GM18499 (cell line): Measurements from ENCODE around the gene OR14A16.

Experiments
- ATAC-seq: cut with Tn5 transposase; IDR thresholded peaks from one replicate; pipeline ENCODE4 v1.9.1; 2021; ENCODE audit warnings: moderate number of reproducible peaks; ENCODE audit not compliant: insufficient read depth, unreplicated experiment

OR14A16 gene

DNA sequence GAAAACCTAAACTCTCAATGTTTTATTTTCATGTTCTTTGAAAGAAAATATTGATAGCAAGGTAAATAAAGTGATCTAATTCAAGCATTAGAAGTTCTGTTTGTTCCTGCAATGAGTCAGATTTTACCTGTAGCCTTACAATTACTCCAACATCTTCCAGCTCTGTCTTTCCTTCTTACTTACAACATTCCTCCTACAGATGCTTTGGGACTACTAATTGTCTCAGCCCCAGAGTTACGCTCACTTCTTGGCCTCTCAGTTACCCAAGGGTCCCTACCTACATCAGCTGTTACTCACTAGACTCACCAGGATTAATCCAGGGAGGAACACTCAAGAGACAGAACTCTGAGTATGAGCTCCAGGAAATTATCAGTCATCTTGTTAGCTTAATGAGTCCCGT lies 26.4 kb downstream of the OR14A16 start:
- ATAC-seq, result no peak

DNA sequence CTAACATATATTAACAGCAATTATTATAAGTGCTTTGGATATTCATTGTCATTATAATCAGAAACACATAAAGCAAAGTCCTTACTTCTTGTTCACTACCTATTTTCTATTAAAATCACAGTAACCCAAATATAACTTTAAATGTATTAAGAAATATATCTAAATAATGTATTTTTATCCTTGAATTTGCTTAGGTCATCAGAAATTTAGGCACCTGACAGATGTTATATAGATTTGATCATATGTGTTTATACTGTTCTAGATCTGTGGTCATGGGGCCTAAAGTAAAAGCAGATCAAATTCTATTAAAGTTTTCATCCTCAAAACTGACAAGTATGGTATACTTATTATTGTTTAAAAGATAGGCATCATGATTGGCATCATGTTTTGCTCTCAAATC lies 54.3 kb downstream of the OR14A16 start:
- ATAC-seq, result no peak
